ENCODE results near the gene TSPAN4. TPM values are rescaled to one million over a fixed set of nuclear protein-coding genes. Genes with fewer than 3 reads are reported as not detected.
A peak's percentile ranks its signal among the peaks of the same experiment; 100 is the strongest.

Gene TSPAN4
- total and polyA plus RNA-seq, 9 of the 15 experiments (the other 6 are each of a cell fraction or from before 2014, with no cell fraction given), result 0.07 to 31.0 (median 15.7) TPM

- TF ChIP-seq CTCFL (IDR thresholded peaks at IDR 0.05; ENCODE audit: borderline replicate concordance, insufficient read depth, low read depth, low read length, poor library complexity, severe bottlenecking) (peak; percentile 16), SAFB2 (IDR thresholded peaks at IDR 0.05; ENCODE audit: borderline replicate concordance, low read depth, low read length, severe bottlenecking) (no peak), HDAC1 (IDR thresholded peaks at IDR 0.05) (peak in 1 of 2 experiments; percentile 61; a peak in 1 of 4 replicates), RBM25 (IDR thresholded peaks at IDR 0.05; ENCODE audit: low read depth, low read length, severe bottlenecking) (no peak), ZNF175 (CRISPR knock-in tag; IDR thresholded peaks at IDR 0.05; ENCODE audit: low read depth) (no peak), ZNF644 (tag; IDR thresholded peaks at IDR 0.05; ENCODE audit: low read depth) (0 out of 2 replicates have a peak, but pooled peaks have one; percentile 23), ETV5 (CRISPR knock-in tag; IDR thresholded peaks at IDR 0.05; ENCODE audit: low read depth) (no peak), FOXP1 (CRISPR knock-in tag; IDR thresholded peaks at IDR 0.05) (no peak), CBX5 (IDR thresholded peaks at IDR 0.05; ENCODE audit: borderline replicate concordance, low read depth) (no peak), ZFPM2 (CRISPR knock-in tag; IDR thresholded peaks at IDR 0.05) (no peak), SMARCA4 (IDR thresholded peaks at IDR 0.05) (peak; percentile 46; the same call in 1 of the 2 replicates), L3MBTL2 (IDR thresholded peaks at IDR 0.05) (peak; percentile 87), ZBTB2 (IDR thresholded peaks at IDR 0.05) (no peak; the same call in 1 of the 2 replicates), ZNF277 (CRISPR knock-in tag; IDR thresholded peaks at IDR 0.05; ENCODE audit: borderline replicate concordance) (no peak), MEIS2 (IDR thresholded peaks at IDR 0.05; ENCODE audit: partially characterized antibody) (no peak), CREB1 (IDR thresholded peaks at IDR 0.05) (no peak), CREB1 (CRISPR knock-in tag; IDR thresholded peaks at IDR 0.05) (0 out of 2 replicates have a peak, but pooled peaks have one; percentile 16), CREB3L1 (IDR thresholded peaks at IDR 0.05; ENCODE audit: borderline replicate concordance, low read depth) (no peak), ZNF217 (CRISPR knock-in tag; IDR thresholded peaks at IDR 0.05) (no peak), USF2 (CRISPR knock-in tag; IDR thresholded peaks at IDR 0.05) (no peak)
These were observed 68.6 kb downstream of the TSPAN4 start (continued) for GRCh38 chr11:911031-911889.

All from K562 (cell line).